Liver (tissue), 9 donors: ENCODE measurements around the gene PRPF40A. TPM values are rescaled to one million over a fixed set of nuclear protein-coding genes. Genes with fewer than 3 reads are reported as not detected.

Source experiments
- DNase-seq: peaks from one replicate; pipeline ENCODE4 v3.0.0-alpha.2; 2017; ENCODE audit warnings: low spot score
- H3K27ac ChIP-seq, 2 donors: one replicate each; pipeline ENCODE4 v1.7.0; 2013; ENCODE audit warnings: inconsistent platforms in 2 of 2, low read length in 2 of 2, control low read depth in 1 of 2, low read depth in 1 of 2, mild to moderate bottlenecking in 1 of 2
- H3K27me3 ChIP-seq, 4 donors: one replicate each; pipeline versions ENCODE4 v1.6.1 to v1.7.0; 2013; ENCODE audit warnings: low read length in 3 of 4, inconsistent platforms in 1 of 4, mild to moderate bottlenecking in 1 of 4, moderate library complexity in 1 of 4; ENCODE audit not compliant: control insufficient read depth in 4 of 4, insufficient read depth in 4 of 4
- H3K36me3 ChIP-seq, 4 donors: one replicate each; pipeline versions ENCODE4 v1.6.1 to v1.7.0; 2013; ENCODE audit warnings: low read length in 3 of 4, mild to moderate bottlenecking in 3 of 4, low read depth in 1 of 4, moderate library complexity in 1 of 4; ENCODE audit not compliant: control insufficient read depth in 4 of 4, insufficient read depth in 3 of 4
- H3K4me1 ChIP-seq, 4 donors: one replicate each; pipeline versions ENCODE4 v1.6.1 to v1.7.0; 2013; ENCODE audit warnings: low read length in 3 of 4, mild to moderate bottlenecking in 3 of 4, moderate library complexity in 1 of 4; ENCODE audit not compliant: control insufficient read depth in 4 of 4, insufficient read depth in 4 of 4
- H3K4me3 ChIP-seq, 3 donors: one replicate each; pipeline versions ENCODE4 v1.6.1 to v1.7.0; 2013; ENCODE audit warnings: low read length in 3 of 3, control low read depth in 1 of 3, low read depth in 1 of 3, mild to moderate bottlenecking in 1 of 3
- H3K9ac ChIP-seq, 2 donors: one replicate each; pipeline ENCODE4 v1.7.0; 2013; ENCODE audit warnings: low read length in 2 of 2, mild to moderate bottlenecking in 2 of 2, moderate library complexity in 2 of 2, control low read depth in 1 of 2, low read depth in 1 of 2
- H3K9me3 ChIP-seq, 4 donors: one replicate each; pipeline versions ENCODE4 v1.6.1 to v1.7.0; 2013; ENCODE audit warnings: low read length in 3 of 4; ENCODE audit not compliant: control insufficient read depth in 4 of 4
- EGR1 ChIP-seq, 2 donors: IDR thresholded peaks; 2 replicates each; pipeline ENCODE4 v1.6.1; 2016 to 2018; ENCODE audit warnings: antibody characterized with exemption in 2 of 2, low read depth in 2 of 2
- FOXA1 ChIP-seq: IDR thresholded peaks from 2 replicates; pipeline ENCODE4 v1.6.1; 2016; ENCODE audit warnings: antibody characterized with exemption
- FOXA2 ChIP-seq: IDR thresholded peaks from 2 replicates; pipeline ENCODE4 v1.6.1; 2016; ENCODE audit warnings: antibody characterized with exemption
- GABPA ChIP-seq, 2 donors: IDR thresholded peaks in 1 of 2; conservative IDR thresholded peaks in 1 of 2; 2 replicates each; pipeline ENCODE4 v1.6.1; 2016; ENCODE audit warnings: antibody characterized with exemption in 2 of 2, mild to moderate bottlenecking in 1 of 2, moderate library complexity in 1 of 2
- NR2F2 ChIP-seq: IDR thresholded peaks from 2 replicates; pipeline ENCODE4 v1.6.1; 2016; ENCODE audit warnings: antibody characterized with exemption
- RAD21 ChIP-seq, 2 donors: IDR thresholded peaks; 2 replicates each; pipeline ENCODE4 v1.6.1; 2016; ENCODE audit warnings: antibody characterized with exemption in 2 of 2, mild to moderate bottlenecking in 2 of 2
- RXRA ChIP-seq, 2 donors: IDR thresholded peaks; 2 replicates each; pipeline ENCODE4 v1.6.1; 2017 to 2018; ENCODE audit warnings: antibody characterized with exemption in 2 of 2, mild to moderate bottlenecking in 1 of 2
- SP1 ChIP-seq: IDR thresholded peaks from 2 replicates; pipeline ENCODE4 v1.6.1; 2018; ENCODE audit warnings: antibody characterized with exemption, mild to moderate bottlenecking
- TAF1 ChIP-seq: conservative IDR thresholded peaks from 2 replicates; pipeline ENCODE4 v1.6.1; 2016; ENCODE audit warnings: antibody characterized with exemption, mild to moderate bottlenecking
- YY1 ChIP-seq: IDR thresholded peaks from 2 replicates; pipeline ENCODE4 v1.6.1; 2016; ENCODE audit warnings: antibody characterized with exemption, mild to moderate bottlenecking
- WGBS: extraction: QIAGEN DNeasy Blood & Tissue Kit; methylation state at CpG from one replicate; pipeline ENCODE4 v1.1.7; 2013; 5-methylcytosine and 5-hydroxymethylcytosine counted together
- polyA plus RNA-seq, 2 donors: library from polyadenylated mRNA; stranded (reverse) in 1 of 2; unstranded in 1 of 2; fragments of 200-250 nt in 1 of 2; fragments of >200 nt in 1 of 2; fragmentation: Nextera tagmentation in 1 of 2; extraction: Ambion mirVana in 1 of 2; gene quantifications; one replicate each; pipeline versions ENCODE4 v1.2.1 to v1.2.3, GENCODE V29; 2013 to 2015
- total RNA-seq, 2 donors: library from RNA; depleted of rRNA; stranded (reverse); fragments of >200 nt; gene quantifications; one replicate each; pipeline ENCODE4 v1.2.3, GENCODE V29; 2014
- TF ChIP-seq, protein P1 (sequence below): IDR thresholded peaks from 2 replicates; pipeline ENCODE4 v1.6.1; 2016; ENCODE audit warnings: antibody characterized with exemption
- TF ChIP-seq, protein P2 (sequence below): fragments of 150-350 bp; IDR thresholded peaks from 2 replicates; pipeline ENCODE4 v1.5.1; 2017; ENCODE audit warnings: improper control_type of control experiment, low read depth, low read length; ENCODE audit not compliant: missing input control
- TF ChIP-seq, protein P3 (sequence below): IDR thresholded peaks from 2 replicates; pipeline ENCODE4 v1.6.1; 2016; ENCODE audit warnings: antibody characterized with exemption
- TF ChIP-seq, protein P4 (sequence below): IDR thresholded peaks from 2 replicates; pipeline ENCODE4 v1.6.1; 2016; ENCODE audit warnings: antibody characterized with exemption
- donor health status: healthy.
- donor health status: healthy.
- donor health status: healthy.
- donor health status: healthy.
- donor health status: healthy.

The PRPF40A gene
- total and polyA plus RNA-seq, 4 donors = 18.8 to 58.1 (median 53.7) TPM

DNA sequence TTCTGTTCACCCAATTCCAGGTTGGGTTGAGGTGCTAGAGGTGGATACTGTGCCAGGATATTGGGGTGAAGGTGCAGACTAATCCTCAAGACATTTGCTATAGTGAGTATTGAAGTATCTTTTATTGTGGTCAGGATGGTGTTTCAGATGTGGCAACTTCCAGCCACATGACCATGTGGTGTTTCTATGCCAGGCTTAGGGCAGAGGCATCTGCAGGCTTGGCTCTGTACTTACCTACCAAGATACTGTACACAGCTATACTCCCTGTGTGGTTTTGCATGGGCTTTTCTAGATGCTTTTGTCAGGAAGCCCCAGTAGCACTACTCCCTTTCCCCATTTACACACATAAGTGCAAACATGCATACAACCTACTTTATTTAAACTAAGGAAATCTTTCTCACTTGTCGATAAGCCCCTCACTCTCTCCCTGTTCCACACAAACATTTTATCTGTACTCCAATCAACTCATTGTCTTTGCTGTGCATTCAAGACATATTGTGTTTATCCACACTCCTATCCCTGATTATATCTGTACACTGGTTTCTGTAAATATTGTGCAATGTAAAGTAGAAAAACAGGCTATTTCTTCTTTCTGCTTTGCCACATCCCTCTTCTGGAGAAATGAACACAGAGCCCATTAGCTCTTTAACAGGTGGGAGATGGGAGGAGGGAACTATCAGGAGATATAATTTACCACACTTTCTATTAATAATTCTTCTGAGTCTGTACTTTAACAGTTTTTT is 13.5 kb upstream of the PRPF40A start:
- Histone ChIP-seq H3K9me3 (no peaks in the 10 kb centered on the region), H3K4me1 (peaks cover 0 to 3% (median 0%) of the 10 kb centered on the region in 4 donors), H3K27ac (no peak overlapping the region), H3K4me3 (no peak overlapping the region), H3K36me3 (no peaks in the 10 kb centered on the region), H3K9ac (no peak overlapping the region), H3K27me3 (no peaks in the 10 kb centered on the region)
- 88% methylated on average over 1 of the region's 1 CpG for WGBS
- TF ChIP-seq GABPA (IDR thresholded peaks at IDR 0.05 in 1 of 2, conservative IDR thresholded peaks at IDR 0.05 in 1 of 2) (no peak), FOXA2 (no peak), EGR1 (IDR thresholded peaks at IDR 0.05; ENCODE audit: low read depth in 2 of 2) (no peak), NR2F2 (no peak), RXRA (IDR thresholded peaks at IDR 0.05) (no peak), YY1 (no peak), SP1 (no peak), TAF1 (no peak), RAD21 (IDR thresholded peaks at IDR 0.05) (no peak)
- TF ChIP-seq, protein P1, sequence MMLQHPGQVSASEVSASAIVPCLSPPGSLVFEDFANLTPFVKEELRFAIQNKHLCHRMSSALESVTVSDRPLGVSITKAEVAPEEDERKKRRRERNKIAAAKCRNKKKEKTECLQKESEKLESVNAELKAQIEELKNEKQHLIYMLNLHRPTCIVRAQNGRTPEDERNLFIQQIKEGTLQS = no peak
- TF ChIP-seq, protein P2, sequence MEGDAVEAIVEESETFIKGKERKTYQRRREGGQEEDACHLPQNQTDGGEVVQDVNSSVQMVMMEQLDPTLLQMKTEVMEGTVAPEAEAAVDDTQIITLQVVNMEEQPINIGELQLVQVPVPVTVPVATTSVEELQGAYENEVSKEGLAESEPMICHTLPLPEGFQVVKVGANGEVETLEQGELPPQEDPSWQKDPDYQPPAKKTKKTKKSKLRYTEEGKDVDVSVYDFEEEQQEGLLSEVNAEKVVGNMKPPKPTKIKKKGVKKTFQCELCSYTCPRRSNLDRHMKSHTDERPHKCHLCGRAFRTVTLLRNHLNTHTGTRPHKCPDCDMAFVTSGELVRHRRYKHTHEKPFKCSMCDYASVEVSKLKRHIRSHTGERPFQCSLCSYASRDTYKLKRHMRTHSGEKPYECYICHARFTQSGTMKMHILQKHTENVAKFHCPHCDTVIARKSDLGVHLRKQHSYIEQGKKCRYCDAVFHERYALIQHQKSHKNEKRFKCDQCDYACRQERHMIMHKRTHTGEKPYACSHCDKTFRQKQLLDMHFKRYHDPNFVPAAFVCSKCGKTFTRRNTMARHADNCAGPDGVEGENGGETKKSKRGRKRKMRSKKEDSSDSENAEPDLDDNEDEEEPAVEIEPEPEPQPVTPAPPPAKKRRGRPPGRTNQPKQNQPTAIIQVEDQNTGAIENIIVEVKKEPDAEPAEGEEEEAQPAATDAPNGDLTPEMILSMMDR = no peak
- TF ChIP-seq, protein P3, sequence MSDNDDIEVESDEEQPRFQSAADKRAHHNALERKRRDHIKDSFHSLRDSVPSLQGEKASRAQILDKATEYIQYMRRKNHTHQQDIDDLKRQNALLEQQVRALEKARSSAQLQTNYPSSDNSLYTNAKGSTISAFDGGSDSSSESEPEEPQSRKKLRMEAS = no peak
- DNase-seq = no peak

DNA sequence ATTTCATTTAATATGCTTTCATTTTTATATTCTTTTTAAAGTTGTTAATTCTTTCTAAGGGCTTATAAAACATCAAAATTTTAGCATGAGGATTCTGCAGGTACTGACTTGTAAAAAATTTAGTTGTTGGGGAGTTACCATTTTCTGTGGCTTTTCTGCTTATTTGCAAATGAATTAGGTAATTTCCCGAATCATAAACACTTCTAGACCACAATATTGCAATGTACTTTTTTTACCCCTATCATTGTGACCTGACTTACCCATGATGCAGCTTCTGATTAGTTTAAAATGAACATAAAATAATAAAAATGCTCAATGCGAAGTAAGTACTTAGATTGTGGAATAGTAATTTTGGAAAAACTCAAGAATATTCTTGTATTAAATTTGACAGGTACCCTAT is 12.6 kb upstream of the PRPF40A start:
- no peaks in the 10 kb centered on the region for H3K27me3 ChIP-seq
- 91% methylated on average over 2 of the region's 2 CpGs for WGBS
- H3K36me3 ChIP-seq = no peaks in the 10 kb centered on the region
- no peak for TF ChIP-seq GABPA (IDR thresholded peaks at IDR 0.05 in 1 of 2, conservative IDR thresholded peaks at IDR 0.05 in 1 of 2)
- TF ChIP-seq, protein P1 = no peak
- TF ChIP-seq FOXA1 = no peak
- TF ChIP-seq, protein P4, sequence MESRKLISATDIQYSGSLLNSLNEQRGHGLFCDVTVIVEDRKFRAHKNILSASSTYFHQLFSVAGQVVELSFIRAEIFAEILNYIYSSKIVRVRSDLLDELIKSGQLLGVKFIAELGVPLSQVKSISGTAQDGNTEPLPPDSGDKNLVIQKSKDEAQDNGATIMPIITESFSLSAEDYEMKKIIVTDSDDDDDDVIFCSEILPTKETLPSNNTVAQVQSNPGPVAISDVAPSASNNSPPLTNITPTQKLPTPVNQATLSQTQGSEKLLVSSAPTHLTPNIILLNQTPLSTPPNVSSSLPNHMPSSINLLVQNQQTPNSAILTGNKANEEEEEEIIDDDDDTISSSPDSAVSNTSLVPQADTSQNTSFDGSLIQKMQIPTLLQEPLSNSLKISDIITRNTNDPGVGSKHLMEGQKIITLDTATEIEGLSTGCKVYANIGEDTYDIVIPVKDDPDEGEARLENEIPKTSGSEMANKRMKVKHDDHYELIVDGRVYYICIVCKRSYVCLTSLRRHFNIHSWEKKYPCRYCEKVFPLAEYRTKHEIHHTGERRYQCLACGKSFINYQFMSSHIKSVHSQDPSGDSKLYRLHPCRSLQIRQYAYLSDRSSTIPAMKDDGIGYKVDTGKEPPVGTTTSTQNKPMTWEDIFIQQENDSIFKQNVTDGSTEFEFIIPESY = no peak
- TF ChIP-seq, protein P2 = no peak
- no peaks in the 10 kb centered on the region for H3K9me3 ChIP-seq
- no peak overlapping the region for H3K9ac ChIP-seq
- H3K4me1 ChIP-seq = peaks cover 0 to 3% (median 0%) of the 10 kb centered on the region in 4 donors
- no peak overlapping the region for H3K27ac ChIP-seq
- no peak overlapping the region for H3K4me3 ChIP-seq
- DNase-seq = no peak
